Fibroblast of mammary gland (primary cell): ENCODE measurements around the gene EEF1E1.
"Not testable (repeated sequence)": the region's sequence is repeated elsewhere in the genome, so short reads cannot be mapped to it uniquely, and the experiment has no call there.

Source experiments
- DNase-seq: peaks from one replicate; pipeline ENCODE4 v3.0.0-alpha.2; 2010; ENCODE audit warnings: low read depth
- H3K4me3 ChIP-seq: 2 replicates; pipeline ENCODE4 v1.5.1; 2011; ENCODE audit warnings: low read depth, mild to moderate bottlenecking, low read length, moderate library complexity; ENCODE audit not compliant: control insufficient read depth
- TF ChIP-seq, protein P1 (sequence below): conservative IDR thresholded peaks from 2 replicates; pipeline ENCODE4 v1.5.1; 2011; ENCODE audit warnings: low read depth, low read length, inconsistent platforms; ENCODE audit not compliant: control insufficient read depth, insufficient read depth

Gene EEF1E1

DNA sequence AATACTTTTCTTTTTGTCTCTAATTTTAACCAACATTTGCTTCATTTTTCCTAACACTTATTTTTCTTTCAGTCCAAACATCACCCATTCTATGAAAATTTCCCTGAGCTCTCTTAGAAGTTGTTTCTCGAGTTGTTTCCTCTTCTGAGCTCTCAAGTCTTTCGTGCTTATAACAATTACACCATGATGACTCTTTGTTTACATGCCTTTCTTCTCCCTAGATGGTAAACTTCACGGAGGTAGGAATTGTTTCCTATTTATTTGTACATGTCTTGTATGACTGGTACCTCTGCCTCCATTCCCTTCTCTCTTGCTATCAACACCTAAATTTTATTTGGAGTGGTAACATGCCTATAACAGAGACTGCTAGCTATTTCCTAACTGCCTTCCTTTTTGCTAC is 44.6 kb downstream of the EEF1E1 start:
- H3K4me3 ChIP-seq = no peak overlapping the region
- DNase-seq = no peak
- TF ChIP-seq, protein P1, sequence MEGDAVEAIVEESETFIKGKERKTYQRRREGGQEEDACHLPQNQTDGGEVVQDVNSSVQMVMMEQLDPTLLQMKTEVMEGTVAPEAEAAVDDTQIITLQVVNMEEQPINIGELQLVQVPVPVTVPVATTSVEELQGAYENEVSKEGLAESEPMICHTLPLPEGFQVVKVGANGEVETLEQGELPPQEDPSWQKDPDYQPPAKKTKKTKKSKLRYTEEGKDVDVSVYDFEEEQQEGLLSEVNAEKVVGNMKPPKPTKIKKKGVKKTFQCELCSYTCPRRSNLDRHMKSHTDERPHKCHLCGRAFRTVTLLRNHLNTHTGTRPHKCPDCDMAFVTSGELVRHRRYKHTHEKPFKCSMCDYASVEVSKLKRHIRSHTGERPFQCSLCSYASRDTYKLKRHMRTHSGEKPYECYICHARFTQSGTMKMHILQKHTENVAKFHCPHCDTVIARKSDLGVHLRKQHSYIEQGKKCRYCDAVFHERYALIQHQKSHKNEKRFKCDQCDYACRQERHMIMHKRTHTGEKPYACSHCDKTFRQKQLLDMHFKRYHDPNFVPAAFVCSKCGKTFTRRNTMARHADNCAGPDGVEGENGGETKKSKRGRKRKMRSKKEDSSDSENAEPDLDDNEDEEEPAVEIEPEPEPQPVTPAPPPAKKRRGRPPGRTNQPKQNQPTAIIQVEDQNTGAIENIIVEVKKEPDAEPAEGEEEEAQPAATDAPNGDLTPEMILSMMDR = no peak

DNA sequence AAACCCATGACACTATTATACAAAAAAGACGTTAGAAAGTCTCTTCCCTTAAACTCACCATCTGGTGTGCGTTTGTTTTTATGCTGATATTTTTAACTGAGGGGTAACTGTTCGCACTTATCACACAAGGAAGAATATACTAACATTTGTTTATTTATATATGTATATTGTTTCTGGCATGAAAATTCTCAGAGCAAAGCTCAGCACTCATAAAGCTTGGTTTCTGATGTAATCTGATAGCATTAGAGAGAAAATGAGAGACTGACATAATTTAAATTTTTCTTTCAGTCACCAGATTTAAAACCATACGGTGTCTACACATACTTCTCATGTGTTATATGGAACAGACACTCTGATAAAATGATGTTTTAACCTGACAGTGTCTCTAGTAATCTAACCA is 45.1 kb downstream of the EEF1E1 start:
- DNase-seq = no peak
- H3K4me3 ChIP-seq = no peak overlapping the region
- TF ChIP-seq, protein P1 = no peak

DNA sequence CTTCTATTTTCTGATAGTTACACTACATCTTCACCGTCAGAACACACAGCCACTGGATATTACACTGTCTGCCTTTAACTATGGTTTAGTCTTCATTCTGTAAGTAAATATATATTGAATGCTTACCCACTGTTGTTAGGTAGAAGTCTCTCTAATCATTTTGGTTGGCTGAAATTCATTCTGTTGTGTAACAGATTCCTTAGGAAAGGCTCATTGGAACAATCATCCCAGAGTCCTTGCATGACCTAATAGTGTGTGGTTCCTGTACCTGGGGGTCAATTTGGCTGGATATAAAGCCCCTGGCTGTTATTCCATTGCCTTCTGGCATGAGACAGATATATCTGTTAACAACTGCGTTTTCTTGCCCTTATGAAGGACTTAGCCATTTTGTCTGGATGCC is 48.1 kb downstream of the EEF1E1 start:
- TF ChIP-seq, protein P1 = no peak
- peak; percentile 59 for DNase-seq
- no peak overlapping the region for H3K4me3 ChIP-seq

DNA sequence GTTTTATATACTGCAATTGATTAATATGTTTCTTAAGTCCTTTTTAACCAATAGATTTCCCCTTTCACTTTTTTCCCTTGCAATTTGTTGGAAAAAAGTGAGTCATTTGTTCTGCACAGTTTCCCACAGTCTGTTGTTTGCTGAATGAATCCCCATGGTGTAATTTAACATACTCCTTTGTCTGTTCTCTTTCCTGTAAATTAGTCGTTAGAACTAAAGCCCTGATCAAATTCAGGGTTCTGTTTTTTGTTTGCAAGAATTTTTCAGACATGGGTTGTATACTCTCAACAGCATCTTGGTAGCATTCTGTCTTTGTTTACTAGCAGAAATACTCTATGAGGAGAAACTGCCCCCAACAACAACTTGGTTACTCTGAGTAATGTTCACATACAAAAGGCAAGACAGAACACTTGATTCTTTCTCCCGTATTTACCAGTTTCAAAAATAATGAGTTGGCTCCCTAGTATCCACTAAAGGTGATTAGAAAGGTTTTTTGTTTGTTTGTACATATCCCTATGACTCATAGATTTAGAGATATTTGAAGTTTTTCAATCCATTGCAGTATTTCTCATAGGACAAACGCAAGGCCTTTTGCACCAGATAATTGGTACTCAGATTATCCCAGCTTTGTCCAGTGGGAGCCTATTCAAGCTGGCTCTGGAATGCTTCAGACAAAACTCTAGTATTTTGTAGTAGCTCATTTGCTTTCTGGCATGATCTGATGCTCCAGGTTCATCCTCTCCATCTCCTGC is 54.6 kb downstream of the EEF1E1 start:
- H3K4me3 ChIP-seq = no peak overlapping the region
- TF ChIP-seq, protein P1 = no peak
- peak; percentile 90 for DNase-seq

DNA sequence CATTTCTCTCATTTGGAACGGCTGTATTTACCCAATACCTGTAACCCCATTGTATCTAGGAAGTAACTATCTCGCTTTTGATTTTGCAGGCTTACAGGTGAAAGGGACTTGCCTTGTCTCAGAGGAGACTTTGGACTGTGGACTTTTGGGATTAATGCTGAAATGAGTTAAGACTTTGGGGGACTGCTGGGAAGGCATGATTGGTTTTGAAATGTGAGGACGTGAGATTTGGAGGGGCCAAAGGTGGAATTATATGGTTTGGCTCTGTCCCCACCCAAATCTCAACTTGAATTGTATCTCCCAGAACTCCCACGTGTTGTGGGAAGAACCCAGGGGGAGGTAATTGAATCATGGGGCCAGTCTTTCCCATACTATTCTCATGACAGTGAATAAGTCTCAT is 56.6 kb downstream of the EEF1E1 start:
- DNase-seq, H3K4me3 ChIP-seq: not testable (repeated sequence)

DNA sequence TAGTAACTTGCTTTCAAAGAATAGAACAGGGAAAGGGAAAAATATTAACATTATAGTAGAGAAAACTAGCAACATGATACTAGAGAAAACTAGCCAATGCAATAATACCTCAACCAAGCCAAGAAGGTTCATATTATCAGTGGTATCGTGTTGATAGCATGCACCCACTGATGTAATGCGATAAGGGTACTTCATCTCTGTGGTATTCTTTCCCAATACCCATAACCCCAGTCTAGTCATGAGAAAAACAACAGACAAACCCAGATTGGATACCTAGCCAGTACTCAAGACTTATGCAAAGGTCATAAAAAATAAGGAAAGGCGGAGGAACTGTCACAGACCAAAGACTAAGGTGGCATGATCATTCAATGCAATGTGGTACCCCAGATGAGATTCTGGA is 59.1 kb downstream of the EEF1E1 start:
- TF ChIP-seq, protein P1 = no peak
- H3K4me3 ChIP-seq = no peak overlapping the region
- no peak for DNase-seq

DNA sequence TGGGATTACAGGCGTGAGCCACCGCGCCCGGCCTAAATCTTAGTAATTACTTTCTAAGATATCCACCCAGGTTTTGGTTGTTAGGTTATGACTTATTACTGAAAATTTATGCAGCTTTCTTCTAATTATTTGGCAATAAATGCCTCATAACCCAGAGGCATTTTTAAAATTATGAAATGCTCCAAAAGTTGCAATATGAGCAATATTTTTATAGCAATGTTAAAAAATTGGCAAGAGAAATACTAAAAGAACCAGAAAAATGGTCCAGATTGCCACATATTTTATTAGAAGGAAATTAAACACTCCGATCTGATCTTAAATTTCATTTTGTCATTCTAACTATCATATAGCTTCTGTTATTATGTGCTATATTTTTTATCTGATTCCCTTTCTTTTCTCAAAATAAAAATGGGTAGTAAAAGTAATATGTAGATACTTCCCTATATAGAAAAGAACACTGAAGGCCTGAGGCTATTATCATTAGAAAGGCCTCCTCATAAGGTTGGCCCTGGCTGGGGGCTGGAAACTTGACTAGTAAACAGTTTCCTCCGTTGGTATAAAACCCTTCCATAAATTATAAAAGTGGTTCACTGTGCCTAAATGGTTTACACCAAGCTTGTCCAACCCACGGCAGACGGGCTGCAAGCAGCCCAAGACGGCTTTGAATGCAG is 60.3 kb downstream of the EEF1E1 start:
- TF ChIP-seq, protein P1 = no peak
- no peak for DNase-seq
- H3K4me3 ChIP-seq = no peak overlapping the region

DNA sequence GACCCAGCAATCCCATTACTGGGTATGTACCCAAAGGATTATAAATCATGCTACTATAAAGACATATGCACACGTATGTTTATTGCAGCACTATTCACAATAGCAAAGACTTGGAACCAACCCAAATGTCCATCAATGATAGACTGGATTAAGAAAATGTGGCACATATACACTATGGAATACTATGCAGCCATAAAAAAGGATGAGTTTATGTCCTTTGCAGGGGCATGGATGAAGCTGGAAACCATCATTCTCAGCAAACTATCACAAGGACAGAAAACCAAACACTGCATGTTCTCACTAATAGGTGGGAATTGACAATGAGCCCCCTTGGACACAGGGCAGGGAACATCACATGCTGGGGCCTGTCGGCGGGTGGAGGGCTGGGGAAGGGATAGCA is 68.2 kb downstream of the EEF1E1 start:
- not testable (repeated sequence) for H3K4me3 ChIP-seq, DNase-seq
